SH-SY5Y (cell line): ENCODE measurements around the gene PSPC1.

Source experiments
- GATA2 ChIP-seq: IDR thresholded peaks from 2 replicates; pipeline ENCODE4 v1.6.1; 2011; ENCODE audit warnings: mild to moderate bottlenecking, low read depth, low read length
- GATA3 ChIP-seq: IDR thresholded peaks from 2 replicates; pipeline ENCODE4 v1.6.1; 2011; ENCODE audit warnings: low read depth, mild to moderate bottlenecking, low read length, moderate library complexity

PSPC1 gene

DNA sequence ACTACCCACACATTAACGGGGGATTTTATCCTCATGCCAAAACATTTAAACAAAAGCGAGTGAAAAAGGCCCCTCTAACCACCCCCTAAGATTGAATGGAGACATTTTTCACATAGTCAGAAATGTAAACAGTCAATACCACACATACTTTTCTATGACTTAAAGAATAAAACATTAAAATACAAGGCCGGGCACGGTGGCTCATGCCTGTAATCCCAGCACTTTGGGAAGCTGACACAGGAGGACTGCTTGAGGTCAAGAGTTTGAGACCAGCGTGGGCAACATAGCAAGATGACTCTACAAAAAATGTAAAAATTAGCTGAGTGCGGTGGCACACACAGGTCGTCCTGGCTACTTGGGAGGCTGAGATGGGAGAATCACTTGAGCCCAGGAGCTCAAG is 102.0 kb downstream of the PSPC1 start:
- no peak for TF ChIP-seq GATA3
- TF ChIP-seq GATA2, result no peak

DNA sequence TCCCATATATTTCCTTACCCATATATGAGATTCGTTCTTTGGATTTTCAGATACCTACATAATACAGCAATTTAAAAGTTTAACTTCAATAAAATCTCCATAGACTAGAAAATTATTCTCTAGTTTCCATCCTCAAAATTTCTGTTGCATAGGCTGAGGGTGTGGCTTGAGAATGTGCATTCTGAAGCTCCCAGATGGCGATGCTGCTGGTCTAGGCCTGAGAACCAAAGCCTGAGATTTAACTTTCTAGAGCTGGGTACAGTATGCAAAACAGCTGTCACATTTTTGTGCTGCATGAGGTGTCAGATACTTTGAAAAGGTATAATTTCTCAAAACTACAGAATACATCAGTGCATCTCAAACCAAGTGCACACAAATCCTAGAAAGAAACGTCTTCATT is 106.6 kb downstream of the PSPC1 start:
- TF ChIP-seq GATA2, result no peak
- TF ChIP-seq GATA3, result no peak

GRCh38 chr13:19674898-19675297 is 107.8 kb downstream of the PSPC1 start:
- no peak for TF ChIP-seq GATA2
- TF ChIP-seq GATA3, result no peak

DNA sequence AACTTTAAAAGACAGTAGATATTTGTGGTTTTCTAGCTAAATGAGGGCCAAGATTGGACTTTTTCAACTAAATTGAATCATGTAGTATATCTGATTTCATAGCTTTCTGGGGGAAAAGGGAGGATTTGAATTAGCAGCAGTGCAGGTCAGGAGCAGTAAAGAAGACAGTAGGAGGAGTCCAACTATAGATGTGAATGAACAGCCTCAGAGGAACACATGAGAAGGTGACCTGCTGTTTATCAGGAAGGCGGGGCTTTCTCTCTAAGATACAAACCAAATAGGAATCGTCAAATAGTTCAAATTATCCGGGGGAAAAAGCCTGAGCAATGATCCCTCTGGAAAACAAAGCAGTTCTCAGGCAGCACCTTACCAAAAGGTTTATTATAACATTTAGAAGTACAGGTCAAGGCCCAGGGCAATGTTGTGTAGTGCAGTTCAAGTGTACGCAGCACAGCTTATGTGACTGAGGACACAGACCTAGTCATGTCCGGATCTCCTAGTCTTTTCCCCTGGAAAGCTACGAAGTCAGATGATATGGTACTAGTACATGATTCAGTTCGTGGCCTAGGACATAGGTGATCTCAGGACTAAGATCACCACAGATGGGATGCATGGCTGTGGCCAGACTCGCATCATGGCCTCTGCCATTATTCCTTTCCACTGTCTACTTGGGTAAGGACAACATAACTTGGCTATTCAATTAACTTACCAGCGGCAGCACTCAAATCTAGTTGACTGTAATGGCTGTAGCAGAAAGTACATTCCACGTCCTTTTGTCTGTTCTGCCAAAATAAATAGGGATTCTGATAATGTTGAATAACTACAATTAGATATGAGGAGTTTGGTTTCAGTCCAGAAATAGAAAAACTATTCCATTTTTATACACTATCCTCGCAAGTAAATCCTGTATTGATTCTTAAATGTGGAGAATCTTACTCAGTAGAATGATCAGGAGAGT is 109.0 kb downstream of the PSPC1 start:
- no peak for TF ChIP-seq GATA2
- TF ChIP-seq GATA3, result no peak

GRCh38 chr13:19672990-19673389 is 109.8 kb downstream of the PSPC1 start:
- no peak for TF ChIP-seq GATA3
- TF ChIP-seq GATA2, result no peak

GRCh38 chr13:19670147-19670546 is 112.6 kb downstream of the PSPC1 start:
- no peak for TF ChIP-seq GATA2
- TF ChIP-seq GATA3, result no peak

- TF ChIP-seq GATA3 (no peak), GATA2 (no peak)
Observed at GRCh38 chr13:19668778-19669177, 114.0 kb downstream of the PSPC1 start.

DNA sequence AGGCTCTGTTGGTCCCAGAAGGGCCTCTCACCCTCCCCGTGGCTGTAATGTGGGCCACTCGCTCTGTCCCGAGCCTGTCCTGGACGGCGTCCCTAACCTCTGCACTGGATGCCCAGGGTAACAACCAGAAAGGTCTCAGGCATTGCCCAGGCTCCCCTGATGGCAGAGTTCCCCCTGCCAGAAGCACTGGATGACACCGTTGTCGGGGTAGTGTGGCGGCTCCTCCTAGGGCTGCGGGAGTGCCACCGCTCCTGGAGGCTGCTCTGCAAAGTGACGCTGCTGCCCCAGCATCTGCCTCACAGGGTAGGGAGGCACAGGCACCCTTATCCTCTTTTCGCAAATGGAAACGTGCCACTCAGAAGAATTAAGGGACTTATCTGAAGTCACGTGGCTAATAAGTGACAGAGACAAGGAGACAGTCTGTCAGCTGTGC is 117.3 kb downstream of the PSPC1 start:
- TF ChIP-seq GATA2 (no peak), GATA3 (no peak)

GRCh38 chr13:19664481-19665230 is 118.1 kb downstream of the PSPC1 start:
- TF ChIP-seq GATA2, result no peak
- TF ChIP-seq GATA3, result no peak

- TF ChIP-seq GATA3 (no peak), GATA2 (no peak)
Observed at GRCh38 chr13:19663416-19663979, 119.2 kb downstream of the PSPC1 start.

DNA sequence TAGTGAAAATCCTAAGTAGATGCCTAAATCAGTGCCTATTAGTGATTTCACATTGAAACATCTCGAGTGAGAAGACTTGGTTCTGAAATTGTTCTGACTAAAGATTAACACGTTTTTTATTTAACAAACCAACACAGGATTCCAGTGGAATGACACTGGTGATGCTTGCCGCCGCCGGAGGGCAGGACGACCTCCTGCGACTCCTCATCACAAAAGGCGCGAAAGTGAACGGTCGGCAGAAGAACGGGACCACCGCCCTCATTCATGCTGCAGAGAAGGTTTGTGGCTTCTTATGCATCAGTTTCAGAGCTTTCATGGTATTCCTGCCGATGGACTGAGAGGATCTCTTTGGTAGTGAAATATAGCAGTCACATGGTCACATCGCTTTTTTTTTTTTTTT is 121.2 kb downstream of the PSPC1 start:
- TF ChIP-seq GATA2 (no peak), GATA3 (no peak)

DNA sequence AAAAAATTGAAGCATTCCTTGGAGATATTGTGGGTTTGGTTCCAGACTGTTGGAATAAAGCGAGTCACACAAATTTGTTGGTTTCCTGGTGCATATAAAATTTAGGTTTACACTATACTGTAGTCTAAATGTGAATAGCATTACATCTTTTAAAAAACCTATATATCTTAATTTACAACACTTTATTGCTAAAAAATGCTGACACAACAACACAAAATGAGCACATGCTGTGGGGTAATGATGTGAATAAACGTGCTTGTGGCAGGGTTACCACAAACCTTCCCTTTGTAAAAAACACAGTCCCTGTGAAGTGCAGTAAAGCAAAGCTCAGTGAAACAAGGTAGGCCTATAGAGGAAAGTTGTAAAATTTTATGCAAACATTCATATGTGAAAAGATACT is 121.6 kb downstream of the PSPC1 start:
- TF ChIP-seq GATA3 (no peak), GATA2 (no peak)

GRCh38 chr13:19658831-19659230 is 123.9 kb downstream of the PSPC1 start:
- TF ChIP-seq GATA3 (no peak), GATA2 (no peak)

- peak; percentile 50; the same call in 1 of the 2 replicates for TF ChIP-seq GATA3
- TF ChIP-seq GATA2, result peak; percentile 78
Observed at GRCh38 chr13:19657872-19658591, 124.7 kb downstream of the PSPC1 start.
